Activated naive CD4-positive, alpha-beta T cell (primary cell): ENCODE measurements around the gene PTCD2.

Source experiments
- DNase-seq, 4 experiments: peaks; one replicate each; lab custom pipeline; 2025; lab: John Stamatoyannopoulos, UW

Gene PTCD2

GRCh38 chr5:72346398-72346797, 26.2 kb downstream of the PTCD2 start:
- DNase-seq, result no peak

DNA sequence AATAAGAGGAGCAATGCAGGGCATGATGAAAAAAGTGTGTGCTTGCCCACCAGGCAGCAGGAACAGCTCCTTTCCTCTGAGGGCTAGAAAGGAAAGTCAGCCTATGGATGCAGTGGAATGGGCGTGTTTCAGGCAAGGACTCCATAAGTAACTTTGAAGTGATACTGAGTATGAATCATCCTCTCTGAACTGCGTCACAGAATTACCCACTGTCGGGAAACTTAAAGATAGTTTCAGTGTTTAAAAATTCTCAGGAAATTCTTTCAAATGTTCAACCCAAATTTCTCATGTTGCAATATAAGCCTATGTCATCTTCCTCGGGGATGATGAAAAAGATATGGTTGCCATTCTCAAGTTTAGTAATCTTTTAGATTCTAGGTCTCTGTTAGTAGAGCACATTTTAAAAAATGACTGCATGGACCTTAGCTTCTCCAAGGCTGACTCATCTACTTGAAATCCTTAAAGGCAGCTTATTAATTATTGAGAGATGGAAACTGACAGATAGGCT, 27.7 kb downstream of the PTCD2 start:
- DNase-seq, result no peak

DNA sequence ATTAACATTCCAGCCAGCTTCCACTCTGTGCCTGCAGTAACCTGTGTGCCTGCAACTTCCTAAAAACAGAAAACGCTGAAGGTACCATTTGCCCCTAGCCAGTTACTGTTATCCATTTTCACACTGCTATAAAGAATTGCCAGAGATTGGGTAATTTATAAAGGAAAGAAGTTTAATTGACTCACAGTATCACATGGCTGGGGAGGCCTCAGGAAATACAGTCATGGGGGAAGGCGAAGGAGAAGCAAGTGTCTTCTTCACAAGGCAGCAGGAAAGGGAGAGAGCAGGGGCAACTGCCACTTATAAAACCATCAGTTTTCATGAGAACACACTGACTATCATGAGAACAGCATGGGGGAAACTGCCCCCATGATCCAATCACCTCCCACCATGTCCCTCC, 31.2 kb downstream of the PTCD2 start:
- no peak for DNase-seq

DNA sequence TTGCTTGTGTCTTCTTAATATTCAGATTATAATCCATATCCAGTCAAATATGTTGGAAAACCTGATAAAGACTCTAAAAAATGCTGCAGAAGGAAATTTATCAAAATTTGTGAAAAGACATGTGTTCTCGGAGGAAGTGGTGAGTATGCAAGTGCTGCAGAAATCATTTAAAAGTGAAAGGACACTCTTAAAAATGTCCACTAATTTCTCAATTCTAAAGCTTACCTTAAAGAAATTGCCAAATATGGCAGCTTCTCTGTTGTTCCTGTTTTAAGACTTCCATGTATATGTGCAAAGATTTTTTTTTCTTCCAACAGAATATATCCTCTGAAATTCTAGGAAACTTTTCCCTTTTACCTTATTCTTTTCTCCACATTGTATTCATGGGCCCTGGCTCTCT, 32.4 kb downstream of the PTCD2 start:
- no peak for DNase-seq

GRCh38 chr5:72353046-72353445, 32.9 kb downstream of the PTCD2 start:
- no peak for DNase-seq

GRCh38 chr5:72355706-72356299, 35.6 kb downstream of the PTCD2 start:
- DNase-seq, result no peak

GRCh38 chr5:72356361-72356760, 36.2 kb downstream of the PTCD2 start:
- no peak for DNase-seq

DNA sequence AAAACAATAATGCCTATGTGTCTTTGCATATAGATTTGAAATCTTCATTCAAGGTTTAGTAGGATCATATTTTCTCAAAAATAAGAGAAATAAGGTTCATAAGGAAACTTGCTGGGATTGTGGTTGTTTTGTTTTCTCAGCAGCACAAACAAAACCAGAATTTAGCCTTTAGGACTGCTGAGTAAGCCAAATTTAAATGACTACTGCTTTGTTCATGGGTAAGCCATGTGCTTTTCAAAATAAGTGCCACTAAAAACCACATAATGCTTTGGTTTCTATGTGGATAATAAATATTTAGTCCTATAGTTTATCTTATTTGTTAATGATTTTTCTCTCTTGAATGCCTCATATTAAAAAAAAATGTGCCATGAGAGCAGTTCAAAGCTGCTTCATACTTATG, 38.8 kb downstream of the PTCD2 start:
- no peak for DNase-seq

- DNase-seq, result no peak
These were observed 39.7 kb downstream of the PTCD2 start for GRCh38 chr5:72359886-72360285.

DNA sequence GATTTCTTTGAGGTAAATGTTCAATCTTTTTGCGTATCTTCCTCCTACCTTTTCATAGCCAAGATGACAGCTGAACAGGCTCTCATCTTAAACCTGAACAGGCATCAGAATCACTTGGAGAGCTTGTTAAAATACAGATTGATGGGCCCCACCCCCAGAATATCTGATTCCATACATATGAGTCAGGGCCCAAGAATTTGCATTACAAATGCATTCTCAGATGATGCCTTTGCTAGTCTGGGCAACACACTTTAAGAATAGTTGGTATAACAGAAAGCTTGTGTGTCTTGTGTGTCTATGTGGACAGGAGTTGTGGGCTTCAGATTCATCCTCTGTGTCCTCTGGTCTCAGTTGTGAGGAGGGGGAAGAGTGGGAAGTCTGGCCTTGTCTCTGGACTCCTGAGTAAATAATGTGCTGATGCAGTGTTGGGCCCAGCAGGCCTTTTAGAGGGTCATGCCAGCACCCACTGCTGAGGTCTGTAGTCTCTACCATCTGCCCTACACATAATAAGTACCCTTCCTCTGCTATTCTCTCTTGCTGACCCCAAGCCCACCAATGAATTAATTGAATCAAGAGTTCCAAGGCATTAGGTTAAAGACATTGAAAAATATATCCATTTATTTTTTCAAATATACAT, 43.1 kb downstream of the PTCD2 start:
- no peak for DNase-seq

DNA sequence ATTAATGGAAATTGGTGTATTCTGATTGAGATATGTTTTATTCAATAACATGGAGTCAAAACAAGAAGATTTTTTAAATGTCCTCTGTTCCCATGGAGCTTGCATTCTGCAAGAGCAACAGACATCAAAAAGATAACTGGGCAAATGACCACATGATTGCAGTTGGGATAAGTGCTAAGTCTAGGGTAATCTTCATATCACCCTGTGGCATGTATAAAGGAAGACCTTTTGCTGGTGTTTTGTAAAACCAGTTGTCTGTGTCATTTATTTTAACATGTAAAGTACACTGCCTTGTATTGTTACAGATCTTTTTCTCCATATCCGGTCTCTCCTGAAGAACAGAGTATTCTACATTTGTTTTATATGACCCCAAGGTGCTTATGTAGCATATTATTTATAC, 44.0 kb downstream of the PTCD2 start:
- DNase-seq, result no peak

- DNase-seq, result no peak
These were observed 44.8 kb downstream of the PTCD2 start for GRCh38 chr5:72364951-72365350.

DNA sequence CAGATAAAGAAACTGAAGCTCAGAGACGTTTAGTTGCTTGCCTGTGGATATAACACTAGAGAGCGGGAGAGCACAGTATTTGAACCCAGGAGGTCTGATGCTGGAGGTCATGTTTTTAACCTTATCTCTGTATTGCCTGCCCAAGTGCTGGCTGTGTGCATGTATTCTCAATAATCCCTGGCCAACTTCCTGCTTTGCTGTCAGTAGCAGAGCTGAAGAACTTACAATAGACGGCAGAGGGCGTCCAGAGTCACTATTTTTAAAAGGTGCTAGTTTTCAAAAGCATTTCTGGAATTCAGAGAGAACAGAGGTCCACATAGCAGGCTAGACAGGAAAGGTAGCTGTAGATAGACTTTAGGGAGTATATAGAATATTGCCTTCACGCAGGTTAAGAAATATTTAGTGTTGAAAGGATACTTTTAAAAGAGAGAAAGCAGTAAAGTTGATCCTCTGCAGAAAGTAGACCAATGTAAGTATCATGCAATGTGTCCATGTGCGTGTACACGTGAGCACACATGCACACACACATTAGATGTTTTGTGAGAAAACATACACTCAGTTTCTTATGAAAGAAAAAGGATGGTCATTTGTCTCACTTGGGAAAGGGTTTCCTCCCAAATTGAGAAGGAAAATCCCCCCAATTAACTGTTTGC, 46.3 kb downstream of the PTCD2 start:
- peak in 1 of 4 experiments; percentile 2 for DNase-seq

GRCh38 chr5:72368271-72368670, 48.1 kb downstream of the PTCD2 start:
- no peak for DNase-seq

- DNase-seq, result no peak
These were observed 49.1 kb downstream of the PTCD2 start for GRCh38 chr5:72369301-72369700.

DNA sequence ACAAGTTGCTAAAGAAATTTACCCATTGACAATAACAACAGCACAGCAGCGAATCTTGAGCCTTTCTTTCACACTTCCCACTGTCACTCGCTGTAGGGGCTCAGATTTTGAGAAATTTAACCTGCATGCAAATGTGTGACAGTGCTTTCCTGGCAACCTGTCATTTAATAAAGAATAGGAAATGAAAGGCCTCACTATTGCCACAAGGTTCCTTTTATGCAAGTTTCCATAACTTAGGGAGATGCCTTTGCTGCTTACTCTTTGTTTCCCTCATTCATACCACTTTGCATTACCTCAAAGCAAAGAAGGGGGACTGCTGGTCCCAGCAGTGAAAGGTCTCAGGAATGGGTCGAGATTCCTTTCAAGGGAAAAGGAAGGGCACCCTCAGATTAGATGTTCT, 49.5 kb downstream of the PTCD2 start:
- no peak for DNase-seq

GRCh38 chr5:72372331-72372730, 52.2 kb downstream of the PTCD2 start:
- DNase-seq, result no peak

- DNase-seq, result no peak
These were observed 52.8 kb downstream of the PTCD2 start for GRCh38 chr5:72372923-72373322.

DNA sequence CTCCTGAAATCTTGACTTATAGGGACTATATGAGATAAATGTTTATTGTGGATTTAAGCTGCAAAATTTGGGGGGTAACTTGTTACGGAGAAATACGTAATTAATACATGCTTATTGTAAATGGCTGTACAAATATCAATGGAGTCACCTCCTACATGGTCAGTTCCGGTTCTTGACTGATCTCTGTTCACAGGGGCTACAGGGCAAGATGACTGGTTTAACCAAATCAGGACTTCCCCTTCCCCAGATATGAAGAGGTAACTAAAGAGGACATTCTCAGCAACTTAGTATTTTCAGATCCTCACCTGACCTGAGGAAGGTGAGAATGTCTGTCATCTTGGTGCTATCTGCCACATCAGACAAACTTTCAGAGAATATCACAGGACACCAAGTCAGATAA, 54.7 kb downstream of the PTCD2 start:
- no peak for DNase-seq

DNA sequence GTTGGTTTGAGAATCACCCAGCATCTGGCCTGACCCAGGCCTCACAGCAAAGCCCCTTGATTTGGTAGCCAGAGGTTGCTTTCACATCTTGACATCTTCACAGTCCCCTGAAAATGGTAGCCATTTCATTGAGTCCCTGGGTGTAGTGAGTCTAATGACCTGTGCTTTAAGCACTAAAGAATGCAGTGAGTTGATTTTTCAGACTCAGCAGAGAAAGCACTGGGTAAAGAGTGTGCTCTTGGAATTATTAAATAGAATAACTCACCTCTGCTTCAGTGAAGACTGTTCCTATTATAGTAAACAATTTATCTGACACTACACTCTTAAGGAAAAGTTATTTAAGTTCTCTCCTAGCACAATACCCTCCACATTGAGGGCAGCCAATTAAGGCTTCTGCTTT, 56.2 kb downstream of the PTCD2 start:
- no peak for DNase-seq

GRCh38 chr5:72377910-72378638, 57.9 kb downstream of the PTCD2 start:
- DNase-seq, result no peak

- DNase-seq, result no peak
These were observed 58.6 kb downstream of the PTCD2 start for GRCh38 chr5:72378639-72379289.
